ENCODE measurements around the gene ACTL8.

GRCh38 chr1:17721444-17721843 is 33.7 kb upstream of the ACTL8 start:
- TF ChIP-seq CTCF (IDR thresholded peaks at IDR 0.05; ENCODE audit: low read length) = no peak
- no peak for TF ChIP-seq EZH2 (optimal IDR thresholded peaks at IDR 0.05; ENCODE audit: low read depth, low read length)
